Myocyte (in vitro differentiated cells): Measurements from ENCODE around the gene RNASEH2A. TPM values are rescaled to one million over a fixed set of nuclear protein-coding genes. Genes with fewer than 3 reads are reported as not detected.
"Not testable (repeated sequence)": the region's sequence is repeated elsewhere in the genome, so short reads cannot be mapped to it uniquely, and the experiment has no call there.

ENCODE experiments used
- DNase-seq: peaks from one replicate; pipeline ENCODE4 v3.0.0-alpha.2; 2012; ENCODE audit warnings: low read depth
- total RNA-seq: library from RNA; depleted of rRNA; stranded (reverse); fragments of >200 nt; gene quantifications from 2 replicates; pipeline ENCODE4 v1.2.3, GENCODE V29; 2014

The RNASEH2A gene
- total RNA-seq, 1 donor from 2014 or later, result 3.5 TPM

GRCh38 chr19:12792853-12793289, 13.5 kb upstream of the RNASEH2A start:
- DNase-seq, result no peak

GRCh38 chr19:12793290-12794195, 12.8 kb upstream of the RNASEH2A start:
- DNase-seq, result peak; percentile 95

- peak; percentile 38 for DNase-seq
Observed at GRCh38 chr19:12794196-12794941, 12.0 kb upstream of the RNASEH2A start.

- DNase-seq, result peak; percentile 9
Observed at GRCh38 chr19:12794971-12795381, 11.4 kb upstream of the RNASEH2A start.

GRCh38 chr19:12796146-12797071, 10.0 kb upstream of the RNASEH2A start:
- peak; percentile 84 for DNase-seq

GRCh38 chr19:12797141-12797587, 9.2 kb upstream of the RNASEH2A start:
- no peak for DNase-seq

GRCh38 chr19:12797607-12798006, 8.8 kb upstream of the RNASEH2A start:
- DNase-seq, result not testable (repeated sequence)

GRCh38 chr19:12799742-12800465, 6.5 kb upstream of the RNASEH2A start:
- no peak for DNase-seq

- no peak for DNase-seq
Observed at GRCh38 chr19:12800466-12800770, 6.0 kb upstream of the RNASEH2A start.

- no peak for DNase-seq
Observed at GRCh38 chr19:12800923-12801465, 5.4 kb upstream of the RNASEH2A start.

- peak; percentile 63 for DNase-seq
Observed at GRCh38 chr19:12801466-12802266, 4.7 kb upstream of the RNASEH2A start, which contains the start of the genes PRDX2 and THSD8. Gene PRDX2 (minus strand): TSS chr19:12801800. CDS start chr19:12801261, 539 bp downstream. Gene THSD8 (plus strand): TSS chr19:12802069. CDS start chr19:12802072, 3 bp downstream.

- DNase-seq, result no peak
Observed at GRCh38 chr19:12802267-12803106, 3.9 kb upstream of the RNASEH2A start.

- DNase-seq, result no peak
Observed at GRCh38 chr19:12804051-12804450, 2.3 kb upstream of the RNASEH2A start.

GRCh38 chr19:12815088-12815487, 8.7 kb downstream of the RNASEH2A start:
- DNase-seq, result no peak

- DNase-seq, result not testable (repeated sequence)
Observed at GRCh38 chr19:12817188-12817587, 10.8 kb downstream of the RNASEH2A start.

GRCh38 chr19:12817810-12818209, 11.4 kb downstream of the RNASEH2A start:
- not testable (repeated sequence) for DNase-seq

- DNase-seq, result no peak
Observed at GRCh38 chr19:12821761-12822160, 15.4 kb downstream of the RNASEH2A start.
